HG03103 (cell line): Measurements from ENCODE around the gene EAF1.
"Not testable (repeated sequence)": the region's sequence is repeated elsewhere in the genome, so short reads cannot be mapped to it uniquely, and the experiment has no call there.

Experiments
- ATAC-seq: cut with Tn5 transposase; IDR thresholded peaks from one replicate; pipeline ENCODE4 v1.9.1; 2021; ENCODE audit warnings: low read depth; ENCODE audit not compliant: unreplicated experiment

The EAF1 gene

GRCh38 chr3:15451216-15452113, 24.1 kb downstream of the EAF1 start:
- no peak for ATAC-seq

- ATAC-seq, result no peak
Observed at GRCh38 chr3:15452156-15452555, 24.8 kb downstream of the EAF1 start.

GRCh38 chr3:15452961-15453360, 25.6 kb downstream of the EAF1 start:
- ATAC-seq, result no peak

GRCh38 chr3:15453501-15453900, 26.1 kb downstream of the EAF1 start:
- no peak for ATAC-seq

- ATAC-seq, result no peak
Observed at GRCh38 chr3:15453991-15454625, 26.7 kb downstream of the EAF1 start.

GRCh38 chr3:15454965-15455364, 27.6 kb downstream of the EAF1 start:
- no peak for ATAC-seq

- no peak for ATAC-seq
Observed at GRCh38 chr3:15455756-15456155, 28.4 kb downstream of the EAF1 start.

GRCh38 chr3:15456321-15456720, 28.9 kb downstream of the EAF1 start:
- ATAC-seq, result no peak

GRCh38 chr3:15456915-15457314, 29.5 kb downstream of the EAF1 start:
- not testable (repeated sequence) for ATAC-seq

GRCh38 chr3:15458212-15458780, 30.9 kb downstream of the EAF1 start:
- no peak for ATAC-seq

GRCh38 chr3:15460891-15461531, 33.6 kb downstream of the EAF1 start:
- no peak for ATAC-seq

GRCh38 chr3:15462451-15462850, 35.1 kb downstream of the EAF1 start:
- ATAC-seq, result no peak

- ATAC-seq, result no peak
Observed at GRCh38 chr3:15465876-15466585, 38.6 kb downstream of the EAF1 start.

- no peak for ATAC-seq
Observed at GRCh38 chr3:15467227-15468181, 40.1 kb downstream of the EAF1 start.

- ATAC-seq, result no peak
Observed at GRCh38 chr3:15470261-15470660, 42.9 kb downstream of the EAF1 start.

- ATAC-seq, result no peak
Observed at GRCh38 chr3:15470849-15471248, 43.5 kb downstream of the EAF1 start.

- no peak for ATAC-seq
Observed at GRCh38 chr3:15471861-15472260, 44.5 kb downstream of the EAF1 start.

- ATAC-seq, result no peak
Observed at GRCh38 chr3:15475161-15475560, 47.8 kb downstream of the EAF1 start.

- no peak for ATAC-seq
Observed at GRCh38 chr3:15476378-15476777, 49.0 kb downstream of the EAF1 start.
